Subcutaneous abdominal adipose tissue (tissue), 5 donors: ENCODE results near the gene PPRC1.

Experiments used
- H3K27ac ChIP-seq: one replicate; pipeline ENCODE4 v1.7.0; 2013; ENCODE audit warnings: low read depth, mild to moderate bottlenecking, inconsistent platforms, low read length, moderate library complexity
- H3K27me3 ChIP-seq, 5 donors: one replicate each; pipeline ENCODE4 v1.7.0; 2013; ENCODE audit warnings: low read length in 5 of 5, inconsistent platforms in 1 of 5; ENCODE audit not compliant: control insufficient read depth in 5 of 5, insufficient read depth in 4 of 5
- H3K36me3 ChIP-seq, 5 donors: one replicate each; pipeline ENCODE4 v1.7.0; 2013; ENCODE audit warnings: low read length in 5 of 5; ENCODE audit not compliant: control insufficient read depth in 5 of 5, insufficient read depth in 5 of 5
- H3K4me1 ChIP-seq, 5 donors: one replicate each; pipeline ENCODE4 v1.7.0; 2013; ENCODE audit warnings: low read length in 5 of 5, mild to moderate bottlenecking in 3 of 5, moderate library complexity in 1 of 5; ENCODE audit not compliant: control insufficient read depth in 5 of 5, insufficient read depth in 5 of 5
- H3K4me3 ChIP-seq, 5 donors: one replicate each; pipeline ENCODE4 v1.7.0; 2013; ENCODE audit warnings: low read length in 5 of 5, low read depth in 1 of 5
- H3K9ac ChIP-seq, 5 donors: one replicate each; pipeline ENCODE4 v1.7.0; 2013; ENCODE audit warnings: low read length in 5 of 5, mild to moderate bottlenecking in 4 of 5, moderate library complexity in 3 of 5
- H3K9me3 ChIP-seq, 5 donors: one replicate each; pipeline ENCODE4 v1.7.0; 2013; ENCODE audit warnings: low read length in 5 of 5; ENCODE audit not compliant: control insufficient read depth in 5 of 5
- donor health status: healthy.
- donor health status: healthy.
- donor health status: healthy.
- donor health status: healthy.
- donor health status: healthy.

PPRC1 gene

GRCh38 chr10:102132193-102132562 is 662 bp upstream of the PPRC1 start:
- no peaks in the 10 kb centered on the region for H3K27me3 ChIP-seq
- no peaks in the 10 kb centered on the region for H3K9me3 ChIP-seq
- no peaks in the 10 kb centered on the region for H3K36me3 ChIP-seq
- H3K9ac ChIP-seq, result peak overlapping the region; percentile 7 to 98 (median 69)
- H3K4me3 ChIP-seq, result peak overlapping the region; percentile 79 to 93 (median 90)
- H3K4me1 ChIP-seq, result peaks cover 7 to 23% (median 13%) of the 10 kb centered on the region in 5 donors
- peak overlapping the region; percentile 96 for H3K27ac ChIP-seq

- Histone ChIP-seq H3K4me1 (peaks cover 7 to 23% (median 13%) of the 10 kb centered on the region in 5 donors), H3K9me3 (no peaks in the 10 kb centered on the region)
Measured at GRCh38 chr10:102133373-102134195, 744 bp downstream of the PPRC1 start.

GRCh38 chr10:102134416-102134815 is 1.6 kb downstream of the PPRC1 start:
- Histone ChIP-seq H3K4me1 (peaks cover 7 to 23% (median 13%) of the 10 kb centered on the region in 5 donors), H3K4me3 (peak overlapping the region in 4 of 5 donors; percentile 79 to 93 (median 90)), H3K9ac (peak overlapping the region in 3 of 5 donors; percentile 95 to 98 (median 98)), H3K36me3 (peaks cover 3 to 20% (median 19%) of the 10 kb centered on the region in 5 donors), H3K27me3 (no peaks in the 10 kb centered on the region), H3K9me3 (no peaks in the 10 kb centered on the region), H3K27ac (peak overlapping the region; percentile 96)

More at GRCh38 chr10:102133373-102134195, 744 bp downstream of the PPRC1 start:
- Histone ChIP-seq H3K9ac (peak overlapping the region; percentile 48 to 99 (median 98)), H3K4me3 (peak overlapping the region; percentile 79 to 93 (median 89)), H3K36me3 (peaks cover 3 to 11% (median 11%) of the 10 kb centered on the region in 5 donors), H3K27me3 (no peaks in the 10 kb centered on the region), H3K27ac (peak overlapping the region; percentile 96)

GRCh38 chr10:102135956-102136526 is 3.2 kb downstream of the PPRC1 start:
- Histone ChIP-seq H3K27me3 (no peaks in the 10 kb centered on the region), H3K4me3 (no peak overlapping the region), H3K4me1 (peaks cover 7 to 23% (median 13%) of the 10 kb centered on the region in 5 donors), H3K36me3 (peaks cover 3 to 36% (median 35%) of the 10 kb centered on the region in 5 donors), H3K9ac (no peak overlapping the region), H3K27ac (no peak overlapping the region), H3K9me3 (no peaks in the 10 kb centered on the region)

GRCh38 chr10:102139281-102140110 is 6.7 kb downstream of the PPRC1 start:
- Histone ChIP-seq H3K4me1 (peaks cover 0 to 6% (median 3%) of the 10 kb centered on the region in 5 donors), H3K4me3 (no peak overlapping the region), H3K36me3 (peaks cover 8 to 63% (median 55%) of the 10 kb centered on the region in 5 donors), H3K27me3 (no peaks in the 10 kb centered on the region), H3K9me3 (no peaks in the 10 kb centered on the region), H3K9ac (no peak overlapping the region), H3K27ac (no peak overlapping the region)

- Histone ChIP-seq H3K27ac (no peak overlapping the region), H3K4me1 (no peaks in the 10 kb centered on the region), H3K9me3 (no peaks in the 10 kb centered on the region), H3K36me3 (peaks cover 8 to 69% (median 57%) of the 10 kb centered on the region in 5 donors), H3K4me3 (no peak overlapping the region), H3K9ac (no peak overlapping the region), H3K27me3 (no peaks in the 10 kb centered on the region)
Measured at GRCh38 chr10:102140218-102140617, 7.4 kb downstream of the PPRC1 start.

GRCh38 chr10:102140913-102141540 is 8.2 kb downstream of the PPRC1 start:
- Histone ChIP-seq H3K27me3 (no peaks in the 10 kb centered on the region), H3K4me1 (no peaks in the 10 kb centered on the region), H3K9me3 (no peaks in the 10 kb centered on the region), H3K27ac (no peak overlapping the region), H3K9ac (no peak overlapping the region), H3K36me3 (peaks cover 8 to 72% (median 57%) of the 10 kb centered on the region in 5 donors), H3K4me3 (no peak overlapping the region)

GRCh38 chr10:102141583-102142107 is 8.8 kb downstream of the PPRC1 start:
- Histone ChIP-seq H3K27me3 (no peaks in the 10 kb centered on the region), H3K9ac (no peak overlapping the region), H3K9me3 (no peaks in the 10 kb centered on the region), H3K4me3 (no peak overlapping the region), H3K36me3 (peaks cover 8 to 78% (median 61%) of the 10 kb centered on the region in 5 donors), H3K27ac (no peak overlapping the region), H3K4me1 (no peaks in the 10 kb centered on the region)

GRCh38 chr10:102146971-102147428 is 14.2 kb downstream of the PPRC1 start:
- Histone ChIP-seq H3K27me3 (peaks cover 0 to 3% (median 0%) of the 10 kb centered on the region in 5 donors), H3K4me3 (no peak overlapping the region), H3K9ac (no peak overlapping the region), H3K9me3 (peaks cover 0 to 1% (median 0%) of the 10 kb centered on the region in 5 donors), H3K4me1 (peaks cover 0 to 7% (median 6%) of the 10 kb centered on the region in 5 donors), H3K27ac (no peak overlapping the region), H3K36me3 (peaks cover 10 to 70% (median 49%) of the 10 kb centered on the region in 5 donors)
